ENCODE measurements around the gene TEX54.

DNA sequence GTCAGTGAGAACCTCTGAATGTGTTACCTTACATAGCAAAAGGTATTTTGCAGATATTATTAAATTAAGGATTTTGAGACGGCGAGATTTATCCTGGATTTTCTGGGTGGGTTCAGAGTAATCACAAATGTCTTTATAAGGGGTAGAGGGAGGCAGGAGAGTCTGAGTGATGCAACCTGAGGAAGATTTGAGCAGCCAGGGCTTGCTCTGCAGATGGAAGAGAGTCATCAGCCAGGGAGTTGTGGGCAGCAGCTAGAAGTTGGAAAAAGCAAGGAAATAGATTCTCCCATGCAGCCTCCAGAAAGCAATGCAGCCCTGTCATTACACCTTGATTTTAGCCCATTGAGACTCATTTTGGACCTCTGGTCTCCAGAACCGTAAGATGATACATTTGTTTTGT is 10.8 kb upstream of the TEX54 start:
- TF ChIP-seq, protein P1, sequence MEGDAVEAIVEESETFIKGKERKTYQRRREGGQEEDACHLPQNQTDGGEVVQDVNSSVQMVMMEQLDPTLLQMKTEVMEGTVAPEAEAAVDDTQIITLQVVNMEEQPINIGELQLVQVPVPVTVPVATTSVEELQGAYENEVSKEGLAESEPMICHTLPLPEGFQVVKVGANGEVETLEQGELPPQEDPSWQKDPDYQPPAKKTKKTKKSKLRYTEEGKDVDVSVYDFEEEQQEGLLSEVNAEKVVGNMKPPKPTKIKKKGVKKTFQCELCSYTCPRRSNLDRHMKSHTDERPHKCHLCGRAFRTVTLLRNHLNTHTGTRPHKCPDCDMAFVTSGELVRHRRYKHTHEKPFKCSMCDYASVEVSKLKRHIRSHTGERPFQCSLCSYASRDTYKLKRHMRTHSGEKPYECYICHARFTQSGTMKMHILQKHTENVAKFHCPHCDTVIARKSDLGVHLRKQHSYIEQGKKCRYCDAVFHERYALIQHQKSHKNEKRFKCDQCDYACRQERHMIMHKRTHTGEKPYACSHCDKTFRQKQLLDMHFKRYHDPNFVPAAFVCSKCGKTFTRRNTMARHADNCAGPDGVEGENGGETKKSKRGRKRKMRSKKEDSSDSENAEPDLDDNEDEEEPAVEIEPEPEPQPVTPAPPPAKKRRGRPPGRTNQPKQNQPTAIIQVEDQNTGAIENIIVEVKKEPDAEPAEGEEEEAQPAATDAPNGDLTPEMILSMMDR (IDR thresholded peaks at IDR 0.05) = no peak
- TF ChIP-seq POLR2A (IDR thresholded peaks at IDR 0.05) = no peak

Data from Peyer's patch (tissue), 4 donors.